Stomach (tissue), 8 donors: Measurements from ENCODE around the gene OR1D5. TPM values are rescaled to one million over a fixed set of nuclear protein-coding genes. Genes with fewer than 3 reads are reported as not detected.

Experiments
- polyA plus RNA-seq, 3 donors: library from polyadenylated mRNA; stranded (reverse); fragments of 200-250 nt; gene quantifications; one replicate each; pipeline ENCODE4 v1.2.3, GENCODE V29; 2013
- total RNA-seq, 5 donors: library from RNA; depleted of rRNA; stranded (reverse); fragments of >200 nt; gene quantifications; one replicate each; pipeline versions ENCODE4 v1.1.0 to v1.2.3, GENCODE V29; 2014 to 2016
- donor health status: healthy with polysubstance abuse.
- donor health status: Bipolar disorder and iron deficiency.
- donor health status: healthy.

The OR1D5 gene
- total and polyA plus RNA-seq, 8 donors, result not detected

Other genes with a start within 250 kb of the OR1D5 start
- not detected for gene OR1D2, start 40.8 kb upstream of the OR1D5 start, total RNA-seq
- gene OR1D2, start 40.8 kb upstream of the OR1D5 start, polyA plus RNA-seq, result not detected
- not detected for gene OR1G1, start 63.9 kb upstream of the OR1D5 start, total RNA-seq
- gene OR1G1, start 63.9 kb upstream of the OR1D5 start, polyA plus RNA-seq, result not detected
- not detected for gene OR1A2, start 133.9 kb upstream of the OR1D5 start, total RNA-seq
- gene OR1A2, start 133.9 kb upstream of the OR1D5 start, polyA plus RNA-seq, result not detected
- gene OR1A1, start 144.1 kb upstream of the OR1D5 start, total RNA-seq, result not detected
- gene OR1A1, start 144.1 kb upstream of the OR1D5 start, polyA plus RNA-seq, result not detected
- gene OR3A1, start 234.8 kb upstream of the OR1D5 start, total RNA-seq, result not detected
- not detected for gene OR3A1, start 234.8 kb upstream of the OR1D5 start, polyA plus RNA-seq